GM20000 (cell line): ENCODE data around the gene FZR1.

ENCODE experiments used
- DNase-seq: peaks from one replicate; pipeline ENCODE4 v3.0.0; 2012; ENCODE audit warnings: low spot score
- CTCF ChIP-seq: IDR thresholded peaks from 2 replicates; pipeline ENCODE4 v1.5.1; 2012; ENCODE audit warnings: mild to moderate bottlenecking, control low read depth; ENCODE audit errors: extremely low read depth, missing control alignments

FZR1 gene

GRCh38 chr19:3520166-3521103, 14.3 kb downstream of the FZR1 start:
- DNase-seq: no peak
- no peak for TF ChIP-seq CTCF

GRCh38 chr19:3521104-3521445, 15.0 kb downstream of the FZR1 start:
- no peak for DNase-seq
- TF ChIP-seq CTCF: no peak

- TF ChIP-seq CTCF: no peak
- DNase-seq: no peak
Observed at GRCh38 chr19:3522421-3523360, 16.6 kb downstream of the FZR1 start.

- TF ChIP-seq CTCF: no peak
- no peak for DNase-seq
Observed at GRCh38 chr19:3523361-3524077, 17.4 kb downstream of the FZR1 start.

- DNase-seq: no peak
- TF ChIP-seq CTCF: no peak
Observed at GRCh38 chr19:3524078-3524842, 18.1 kb downstream of the FZR1 start.

- DNase-seq: no peak
- no peak for TF ChIP-seq CTCF
Observed at GRCh38 chr19:3524904-3525451, 18.9 kb downstream of the FZR1 start.
